NT2/D1 (cell line): ENCODE measurements around the gene WASHC2A.
"Not testable (repeated sequence)": the region's sequence is repeated elsewhere in the genome, so short reads cannot be mapped to it uniquely, and the experiment has no call there.

ENCODE experiments used
- YY1 ChIP-seq: IDR thresholded peaks from 2 replicates; pipeline ENCODE4 v1.6.1; 2011; ENCODE audit not compliant: insufficient read length, insufficient read depth
- ZNF274 ChIP-seq: IDR thresholded peaks from 2 replicates; pipeline ENCODE4 v1.6.1; 2011; ENCODE audit warnings: mild to moderate bottlenecking, low read depth, low read length

DNA sequence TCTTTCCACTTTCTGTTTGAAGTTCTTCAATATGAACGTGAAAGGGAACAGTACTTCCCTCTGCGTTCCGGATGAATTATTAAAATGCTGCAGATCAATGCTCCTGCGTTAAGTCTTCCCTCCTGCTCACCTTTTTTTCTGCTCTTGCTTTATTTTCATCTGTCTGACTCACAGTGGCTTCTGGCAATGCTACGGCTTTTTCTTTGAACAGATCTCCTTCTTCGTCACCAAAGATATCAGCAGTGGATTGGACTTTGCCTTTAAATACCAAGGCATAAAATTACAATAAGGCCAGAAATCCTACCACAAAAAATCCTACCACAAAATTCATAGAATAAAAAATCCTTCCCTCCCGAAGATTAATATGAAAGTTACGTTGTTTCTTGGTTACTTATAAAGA, 11.1 kb upstream of the WASHC2A start:
- not testable (repeated sequence) for TF ChIP-seq YY1, ZNF274
